Esophagus squamous epithelium (tissue), 5 donors: ENCODE measurements around the gene FBXO31. TPM values are rescaled to one million over a fixed set of nuclear protein-coding genes. Genes with fewer than 3 reads are reported as not detected.

Experiments used
- DNase-seq: peaks from one replicate; lab custom pipeline; 2025; lab: John Stamatoyannopoulos, UW
- H3K27ac ChIP-seq, 4 donors: fragments of 200-600 bp; sonication (generic); one replicate each; pipeline ENCODE4 v1.5.1; 2016 to 2019; ENCODE audit warnings: mild to moderate bottlenecking in 1 of 4
- H3K27me3 ChIP-seq, 4 donors: fragments of 200-600 bp; sonication (generic); 1 replicate in 3 of 4; 2 replicates in 1 of 4; pipeline versions ENCODE4 v1.5.1 to v1.6.0; 2017 to 2021; ENCODE audit warnings: antibody characterized with exemption in 1 of 4
- H3K36me3 ChIP-seq, 3 donors: fragments of 200-600 bp; sonication (generic); one replicate each; pipeline ENCODE4 v1.5.1; 2016 to 2019
- H3K4me1 ChIP-seq, 3 donors: fragments of 200-600 bp; sonication (generic); one replicate each; pipeline ENCODE4 v1.5.1; 2017 to 2019
- H3K4me3 ChIP-seq, 4 donors: fragments of 200-600 bp; sonication (generic); 1 replicate in 3 of 4; 2 replicates in 1 of 4; pipeline ENCODE4 v1.5.1; 2016 to 2019; ENCODE audit warnings: mild to moderate bottlenecking in 2 of 4, moderate library complexity in 1 of 4
- H3K9me3 ChIP-seq, 3 donors: fragments of 200-600 bp; sonication (generic); one replicate each; pipeline ENCODE4 v1.5.1; 2016 to 2019
- POLR2A ChIP-seq, 4 donors: fragments of 450-650 bp; IDR thresholded peaks; one replicate each; pipeline ENCODE4 v1.6.1; 2017; ENCODE audit warnings: antibody characterized with exemption in 4 of 4, mild to moderate bottlenecking in 4 of 4, moderate library complexity in 3 of 4
- WGBS, 2 donors: methylation state at CpG; one replicate each; pipeline ENCODE4 v1.1.5; 2018; 5-methylcytosine and 5-hydroxymethylcytosine counted together
- intact Hi-C: fragments of 100-400 bp; cut with DNase I; formaldehyde crosslinking; loops from one replicate; pipeline ENCODE4 v1.15.0; 2022
- total RNA-seq, 4 donors: library from RNA; depleted of rRNA; stranded (reverse); fragments of >200 nt; gene quantifications; one replicate each; pipeline ENCODE4 v1.1.0, GENCODE V29; 2016
- TF ChIP-seq, protein P1 (sequence below), 6 experiments: fragments of 450-650 bp in 4 of 6; fragments of 200-600 bp in 2 of 6; sonication (generic) in 2 of 6; IDR thresholded peaks; one replicate each; pipeline ENCODE4 v1.5.1; 2016 to 2019; ENCODE audit warnings: antibody characterized with exemption in 6 of 6, mild to moderate bottlenecking in 4 of 6, moderate library complexity in 4 of 6
- donor health status: DM: yes; HTN: yes; CAD: no.

FBXO31 gene
- total RNA-seq, 4 donors from 2014 or later = 18.3 to 43.7 (median 21.2) TPM

DNA sequence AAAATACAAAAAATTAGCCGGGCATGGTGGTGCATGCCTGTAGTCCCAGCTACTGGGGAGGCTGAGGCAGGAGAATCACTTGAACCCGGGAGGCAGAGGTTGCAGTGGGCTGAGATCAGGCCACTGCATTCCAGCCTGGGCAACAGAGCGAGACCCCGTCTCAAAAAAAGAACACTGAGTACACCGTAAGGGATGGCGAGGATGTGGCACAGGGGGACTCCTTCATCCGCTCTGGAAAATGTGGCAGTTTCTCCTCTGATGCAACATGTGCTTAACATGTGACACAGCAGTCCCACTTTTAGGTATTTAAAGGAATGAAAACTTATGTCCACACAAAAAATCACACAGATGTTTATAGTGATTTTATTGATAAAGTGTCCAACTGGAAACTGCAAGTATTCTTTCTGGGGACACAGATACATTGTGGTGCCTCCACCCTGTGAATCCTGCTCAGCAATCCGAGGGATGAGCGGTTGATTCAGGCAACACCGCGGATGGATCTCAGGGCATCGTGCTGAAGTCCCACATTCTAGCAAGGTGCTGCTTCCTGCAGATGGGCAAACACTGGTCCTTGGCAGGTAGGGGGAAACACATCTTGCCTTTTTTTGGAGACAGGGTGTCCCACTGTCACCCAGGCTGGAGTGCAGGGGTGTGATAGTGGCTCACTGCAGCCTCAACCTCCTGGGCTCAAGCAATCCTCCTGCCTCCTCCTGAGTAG lies 62.9 kb downstream of the FBXO31 start:
- Histone ChIP-seq H3K4me3 (no peak overlapping the region), H3K4me1 (peaks cover 13 to 34% (median 13%) of the 10 kb centered on the region in 3 donors), H3K27me3 (no peaks in the 10 kb centered on the region), H3K36me3 (peaks cover 0 to 13% (median 0%) of the 10 kb centered on the region in 3 donors), H3K9me3 (no peaks in the 10 kb centered on the region), H3K27ac (no peak overlapping the region)
- no peak for TF ChIP-seq POLR2A (IDR thresholded peaks at IDR 0.05)
- TF ChIP-seq, protein P1, sequence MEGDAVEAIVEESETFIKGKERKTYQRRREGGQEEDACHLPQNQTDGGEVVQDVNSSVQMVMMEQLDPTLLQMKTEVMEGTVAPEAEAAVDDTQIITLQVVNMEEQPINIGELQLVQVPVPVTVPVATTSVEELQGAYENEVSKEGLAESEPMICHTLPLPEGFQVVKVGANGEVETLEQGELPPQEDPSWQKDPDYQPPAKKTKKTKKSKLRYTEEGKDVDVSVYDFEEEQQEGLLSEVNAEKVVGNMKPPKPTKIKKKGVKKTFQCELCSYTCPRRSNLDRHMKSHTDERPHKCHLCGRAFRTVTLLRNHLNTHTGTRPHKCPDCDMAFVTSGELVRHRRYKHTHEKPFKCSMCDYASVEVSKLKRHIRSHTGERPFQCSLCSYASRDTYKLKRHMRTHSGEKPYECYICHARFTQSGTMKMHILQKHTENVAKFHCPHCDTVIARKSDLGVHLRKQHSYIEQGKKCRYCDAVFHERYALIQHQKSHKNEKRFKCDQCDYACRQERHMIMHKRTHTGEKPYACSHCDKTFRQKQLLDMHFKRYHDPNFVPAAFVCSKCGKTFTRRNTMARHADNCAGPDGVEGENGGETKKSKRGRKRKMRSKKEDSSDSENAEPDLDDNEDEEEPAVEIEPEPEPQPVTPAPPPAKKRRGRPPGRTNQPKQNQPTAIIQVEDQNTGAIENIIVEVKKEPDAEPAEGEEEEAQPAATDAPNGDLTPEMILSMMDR (IDR thresholded peaks at IDR 0.05) = no peak
- 86 to 90% methylated on average over 11 of the region's 12 CpGs for WGBS, 2 donors
- DNase-seq = no peak
- intact Hi-C loops = no loop called here

DNA sequence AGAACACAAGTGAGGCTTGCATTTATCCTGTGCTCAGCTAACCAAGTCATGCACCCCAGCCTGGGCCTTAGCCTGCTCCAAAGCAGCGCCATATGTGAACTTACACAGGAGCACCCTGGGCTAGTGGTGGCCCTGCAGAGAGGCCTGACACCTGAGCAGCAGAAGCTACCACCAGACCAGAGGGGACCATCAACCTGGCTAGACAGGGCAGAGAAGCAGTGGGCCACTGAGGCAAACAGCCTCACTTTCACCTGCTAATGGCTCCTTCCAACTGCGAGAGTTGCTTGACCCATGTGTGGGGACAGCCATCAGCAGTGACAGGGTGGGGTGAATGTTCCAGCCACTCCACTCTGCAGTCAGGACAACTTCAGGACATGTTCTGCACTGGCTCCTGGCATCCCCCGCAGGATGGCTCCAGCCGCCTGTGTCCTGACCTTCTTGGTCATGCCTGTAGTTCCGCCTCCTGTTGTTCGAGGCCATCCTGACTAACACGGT lies 63.5 kb downstream of the FBXO31 start:
- intact Hi-C loops = loop anchor here (5.0 to 10.0 kb wide), 2 partner anchors 57 to 315 kb away; no protein-coding TSS in a partner anchor
- Histone ChIP-seq H3K27ac (no peak overlapping the region), H3K27me3 (no peaks in the 10 kb centered on the region), H3K4me1 (peaks cover 12 to 28% (median 12%) of the 10 kb centered on the region in 3 donors), H3K36me3 (peaks cover 0 to 10% (median 0%) of the 10 kb centered on the region in 3 donors), H3K9me3 (no peaks in the 10 kb centered on the region), H3K4me3 (no peak overlapping the region)
- TF ChIP-seq, protein P1 (IDR thresholded peaks at IDR 0.05) = no peak
- no peak for TF ChIP-seq POLR2A (IDR thresholded peaks at IDR 0.05)
- 73 to 92% methylated on average over 2 to 5 of the region's 7 CpGs for WGBS, 2 donors
- DNase-seq = no peak

DNA sequence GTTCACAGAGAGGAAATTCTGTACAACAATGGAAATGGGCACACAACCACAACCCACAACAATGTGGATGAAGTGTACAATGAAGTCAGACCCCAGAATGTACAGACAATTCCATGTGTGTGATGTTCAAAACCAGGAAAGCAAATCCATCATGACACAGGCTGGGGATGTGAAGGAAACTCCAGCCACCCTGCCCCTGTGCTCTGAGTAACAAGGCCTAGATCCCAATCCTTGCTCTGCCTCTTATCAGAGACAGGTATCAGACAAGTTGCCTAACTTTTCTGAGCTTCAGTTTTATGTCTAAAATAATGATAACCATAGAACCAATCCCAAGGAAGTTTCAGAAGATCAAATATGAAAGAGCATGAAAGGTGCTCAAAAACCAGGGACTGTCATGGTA lies 64.6 kb downstream of the FBXO31 start:
- intact Hi-C loops = loop anchor here (5.0 to 10.0 kb wide), 2 partner anchors 58 to 316 kb away; no protein-coding TSS in a partner anchor
- H3K27me3 ChIP-seq = no peaks in the 10 kb centered on the region
- no peak for DNase-seq
- H3K4me1 ChIP-seq = peaks cover 5 to 20% (median 9%) of the 10 kb centered on the region in 3 donors
- no peaks in the 10 kb centered on the region for H3K9me3 ChIP-seq
- H3K27ac ChIP-seq = no peak overlapping the region
- TF ChIP-seq, protein P1 (IDR thresholded peaks at IDR 0.05) = no peak
- peaks cover 0 to 10% (median 0%) of the 10 kb centered on the region in 3 donors for H3K36me3 ChIP-seq
- H3K4me3 ChIP-seq = no peak overlapping the region

DNA sequence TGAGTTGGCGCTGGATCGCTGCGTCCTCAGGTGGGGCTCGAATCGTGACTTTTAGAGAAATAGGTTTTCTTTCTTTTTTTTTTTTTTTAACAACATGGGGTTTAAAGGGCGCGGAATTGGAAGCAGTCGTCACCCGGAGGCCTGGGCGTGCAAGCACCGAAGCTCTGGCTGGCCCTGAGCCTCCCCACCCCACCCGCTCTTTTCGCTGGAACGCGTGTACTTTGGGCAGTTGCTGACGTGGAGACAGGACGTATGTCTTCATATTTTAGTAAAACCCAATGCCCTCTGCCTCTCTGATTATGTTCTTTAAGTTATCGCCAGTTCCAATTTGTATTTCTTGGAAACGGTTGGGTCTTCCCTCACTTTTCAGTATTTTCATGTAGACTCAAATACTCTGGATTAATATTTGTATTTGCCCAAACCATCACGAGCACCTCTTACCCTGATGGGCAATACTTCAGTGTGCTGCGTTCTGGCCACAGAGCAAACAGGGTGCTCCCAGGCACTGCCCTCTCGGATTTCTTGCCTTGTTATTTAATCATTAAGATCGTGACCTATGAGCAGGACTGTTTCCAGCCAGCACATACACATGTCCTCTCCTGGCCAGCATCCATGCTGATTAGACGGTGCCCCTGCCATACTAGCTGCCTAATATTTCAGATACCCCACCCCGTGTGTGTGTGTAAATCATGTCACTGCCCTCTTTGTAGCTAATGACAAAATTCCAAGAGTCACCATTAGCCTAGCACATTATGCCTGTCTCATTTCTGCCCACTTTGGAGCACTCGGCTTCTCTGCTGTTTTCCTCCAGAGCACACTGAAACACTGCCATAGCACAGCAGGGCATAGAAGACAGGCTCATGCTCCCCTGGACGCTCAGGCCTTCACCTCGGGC lies 65.6 kb downstream of the FBXO31 start:
- intact Hi-C loops = loop anchor here (5.0 to 10.0 kb wide), 2 partner anchors 59 to 317 kb away; no protein-coding TSS in a partner anchor
- H3K4me1 ChIP-seq = peaks cover 5 to 20% (median 9%) of the 10 kb centered on the region in 3 donors
- peaks cover 0 to under 1% (median 0%) of the 10 kb centered on the region in 3 donors for H3K36me3 ChIP-seq
- 7 to 8% methylated on average over 25 to 27 of the region's 28 CpGs for WGBS, 2 donors
- H3K4me3 ChIP-seq = peak overlapping the region; percentile 77 to 98 (median 90)
- H3K27me3 ChIP-seq = no peaks in the 10 kb centered on the region
- TF ChIP-seq, protein P1 (IDR thresholded peaks at IDR 0.05) = no peak
- no peak for TF ChIP-seq POLR2A (IDR thresholded peaks at IDR 0.05)
- peak overlapping the region; percentile 95 to 98 (median 97) for H3K27ac ChIP-seq
- no peaks in the 10 kb centered on the region for H3K9me3 ChIP-seq
- DNase-seq = no peak
